ENCODE results near the gene SLC10A3. TPM values are rescaled to one million over a fixed set of nuclear protein-coding genes. Genes with fewer than 3 reads are reported as not detected.

SLC10A3 gene
- total and polyA plus RNA-seq, 2 of the 8 experiments (the other 6 are each of a cell fraction or from before 2014, with no cell fraction given): 6.8 to 9.5 TPM

GRCh38 chrX:154440623-154441357 is 49.6 kb downstream of the SLC10A3 start:
- H2BK20ac ChIP-seq (ENCODE audit: low read length): no peak overlapping the region
- H4K8ac ChIP-seq (ENCODE audit: extremely low read depth, insufficient read depth, low read length): no peak overlapping the region
- no peak overlapping the region for H2AK5ac ChIP-seq (ENCODE audit: low read depth, low read length)
- no peak overlapping the region for H3K18ac ChIP-seq (ENCODE audit: extremely low read depth, low read length)
- H4K5ac ChIP-seq (ENCODE audit: insufficient read length, low read depth, low read length): no peak overlapping the region
- peaks cover 0 to 13% of the 10 kb centered on the region in 2 experiments for H4K20me1 ChIP-seq (replicated peaks in 1 of 2; ENCODE audit: control insufficient read depth in 1 of 2, insufficient read depth in 2 of 2, low read length in 2 of 2)
- DNase-seq (ENCODE audit: low read depth in 1 of 2, low spot score in 2 of 2) (no peak), FAIRE-seq (no peak)
- no peak overlapping the region for H3K14ac ChIP-seq (ENCODE audit: insufficient read length)
- no peaks in the 10 kb centered on the region; the same call in 1 of the 2 replicates for H3K79me1 ChIP-seq (ENCODE audit: low read depth, low read length)
- H3K9ac ChIP-seq (replicated peaks in 1 of 4; ENCODE audit: extremely low read depth in 1 of 4, low read depth in 3 of 4, low read length in 3 of 4): no peak overlapping the region
- no peak overlapping the region for H3K4ac ChIP-seq (replicated peaks; ENCODE audit: insufficient read length, low read depth, low read length)
- no peak overlapping the region for H3K56ac ChIP-seq (replicated peaks; ENCODE audit: insufficient read length, low read depth, low read length)
- no peak overlapping the region for H2BK15ac ChIP-seq (ENCODE audit: low read length)
- H3K4me1 ChIP-seq (replicated peaks in 1 of 4; ENCODE audit: control insufficient read depth in 3 of 4, insufficient read depth in 4 of 4, low read length in 3 of 4): peaks cover 0 to 9% (median 5%) of the 10 kb centered on the region in 4 experiments; a peak in 6 of 7 replicates
- CTCF ChIA-PET (ENCODE audit: partially characterized antibody): interaction anchor here (0.7 to 1.1 kb wide), 2 partner anchors 11 to 28 kb away, joined by 3 to 4 read pairs; no protein-coding TSS in a partner anchor
- H2BK120ac ChIP-seq (replicated peaks; ENCODE audit: low read depth, low read length): no peak overlapping the region
- no peak for TF ChIP-seq RFX5 (IDR thresholded peaks at IDR 0.05; ENCODE audit: borderline replicate concordance, low read depth, low read length)
- TF ChIP-seq HDAC6 (IDR thresholded peaks at IDR 0.05; ENCODE audit: low read depth, low read length): no peak
- TF ChIP-seq KDM5A (IDR thresholded peaks at IDR 0.05; ENCODE audit: low read length): no peak
- H4K91ac ChIP-seq (replicated peaks; ENCODE audit: insufficient read length, low read length): no peak overlapping the region
- 86% methylated on average over 6 of the region's 17 CpGs; no CpG with 5 or more reads in 1 of the 2 experiments for WGBS, 2 experiments (ENCODE audit: extremely low coverage in 1 of 2, insufficient coverage in 1 of 2, insufficient read length in 1 of 2, insufficient replicate concordance in 2 of 2, low coverage in 1 of 2, low lambda C conversion rate in 2 of 2, missing lambda C conversion rate in 1 of 2)
- no peak overlapping the region for H3K23ac ChIP-seq (ENCODE audit: insufficient read length)
- peaks cover 0 to 27% (median 11%) of the 10 kb centered on the region in 4 experiments; a peak in 5 of 8 replicates for H3K36me3 ChIP-seq (ENCODE audit: control insufficient read depth in 2 of 4, insufficient read depth in 4 of 4, low read length in 3 of 4)
- no peak overlapping the region for H3K4me2 ChIP-seq (ENCODE audit: insufficient read depth in 1 of 2, low read depth in 2 of 2, low read length in 2 of 2)
- no peak overlapping the region for H2AFZ ChIP-seq (ENCODE audit: low read length)
- no peak overlapping the region for H2BK5ac ChIP-seq (ENCODE audit: low read depth, low read length)
- POLR2A ChIA-PET (ENCODE audit: partially characterized antibody): interaction anchor here (1.0 to 2.2 kb wide), 4 partner anchors 34 to 75 kb away, joined by 3 to 6 read pairs (median 4); partner anchors contain the start of gene UBL4A
- peaks cover 0 to 17% of the 10 kb centered on the region in 2 experiments; a peak in 2 of 4 replicates for H3K79me2 ChIP-seq (ENCODE audit: control insufficient read depth in 1 of 2, insufficient read depth in 2 of 2, low read length in 2 of 2)
- H3K23me2 ChIP-seq (ENCODE audit: low read depth, low read length): peaks cover 6% of the 10 kb centered on the region; the same call in 1 of the 2 replicates
- H3K27me3 ChIP-seq (replicated peaks in 1 of 4; ENCODE audit: control insufficient read depth in 3 of 4, extremely low read depth in 1 of 4, insufficient read depth in 3 of 4, low read length in 3 of 4): no peaks in the 10 kb centered on the region
- no peak overlapping the region for H3K27ac ChIP-seq (ENCODE audit: low read depth, low read length)
- no peak overlapping the region for H3K4me3 ChIP-seq (ENCODE audit: extremely low read depth in 1 of 4, insufficient read depth in 2 of 4, low read depth in 3 of 4, low read length in 4 of 4)
- no peak overlapping the region for H2BK12ac ChIP-seq (ENCODE audit: low read depth, low read length)
- no peaks in the 10 kb centered on the region for H3K9me3 ChIP-seq (ENCODE audit: insufficient read depth in 2 of 2, low read depth in 1 of 2, low read length in 1 of 2)

All from H1 (cell line).